HepG2 (cell line): ENCODE results near the gene DPF1. TPM values are rescaled to one million over a fixed set of nuclear protein-coding genes. Genes with fewer than 3 reads are reported as not detected.

ENCODE experiments used
- AGO1 ChIP-seq: fragments of 200-400 bp; formaldehyde crosslinking; IDR thresholded peaks from 2 replicates; pipeline ENCODE4 v1.6.1; 2017; ENCODE audit warnings: mild to moderate bottlenecking, low read depth, low read length, moderate library complexity; ENCODE audit not compliant: poor library complexity, severe bottlenecking
- FOXP1 ChIP-seq, 2 experiments: fragments of 450-650 bp in 1 of 2; IDR thresholded peaks; 2 replicates each; pipeline ENCODE4 v1.6.1; 2017 to 2018; ENCODE audit warnings: antibody characterized with exemption in 1 of 2
- GTF3A ChIP-seq: sonication (generic); formaldehyde crosslinking; conservative IDR thresholded peaks from 2 replicates; pipeline ENCODE4 v1.4.0; 2020; ENCODE audit warnings: mild to moderate bottlenecking, missing genetic modification reagents
- HMGA1 ChIP-seq: sonication (generic); formaldehyde crosslinking; conservative IDR thresholded peaks from 2 replicates; pipeline ENCODE4 v1.4.0; 2020; ENCODE audit warnings: missing genetic modification reagents
- MAFG ChIP-seq: sonication (generic); formaldehyde crosslinking; IDR thresholded peaks from 2 replicates; pipeline ENCODE4 v1.5.1; 2020; ENCODE audit warnings: mild to moderate bottlenecking, missing genetic modification reagents
- MYC ChIP-seq: sonication (generic); formaldehyde crosslinking; IDR thresholded peaks from 2 replicates; pipeline ENCODE4 v1.9.0; 2021; ENCODE audit warnings: missing genetic modification reagents, borderline replicate concordance
- PRMT3 ChIP-seq: sonication (generic); formaldehyde crosslinking; IDR thresholded peaks from 2 replicates; pipeline ENCODE4 v1.8.1; 2022; ENCODE audit warnings: low read depth, mild to moderate bottlenecking, moderate library complexity, missing genetic modification reagents, borderline replicate concordance
- PTBP1 ChIP-seq: fragments of 200-400 bp; formaldehyde crosslinking; IDR thresholded peaks from 2 replicates; pipeline ENCODE4 v1.6.1; 2018; ENCODE audit warnings: low read length, low read depth; ENCODE audit not compliant: poor library complexity, severe bottlenecking
- RERE ChIP-seq: IDR thresholded peaks from 2 replicates; pipeline ENCODE4 v1.6.1; 2016; ENCODE audit warnings: low read depth, missing genetic modification reagents, missing compliant biosample characterization
- SRSF1 ChIP-seq: fragments of 200-400 bp; formaldehyde crosslinking; optimal IDR thresholded peaks from 2 replicates; pipeline ENCODE3; 2017; ENCODE audit warnings: mild to moderate bottlenecking, low read depth, low read length, moderate library complexity
- TFDP1 ChIP-seq: IDR thresholded peaks from 2 replicates; pipeline ENCODE4 v1.6.1; 2016; ENCODE audit warnings: missing compliant biosample characterization, missing genetic modification reagents, borderline replicate concordance
- ZBTB7A ChIP-seq: sonication (generic); formaldehyde crosslinking; IDR thresholded peaks from 2 replicates; pipeline ENCODE4 v1.8.0; 2022; ENCODE audit warnings: mild to moderate bottlenecking, missing genetic modification reagents
- ZFX ChIP-seq: sonication (generic); formaldehyde crosslinking; IDR thresholded peaks from 2 replicates; pipeline ENCODE4 v1.4.0; 2020; ENCODE audit warnings: mild to moderate bottlenecking, low read depth, missing genetic modification reagents, moderate library complexity
- ZNF224 ChIP-seq: sonication (generic); formaldehyde crosslinking; IDR thresholded peaks from 2 replicates; pipeline ENCODE4 v1.5.0; 2020; ENCODE audit warnings: mild to moderate bottlenecking, missing genetic modification reagents
- ZNF367 ChIP-seq: sonication (generic); formaldehyde crosslinking; IDR thresholded peaks from 2 replicates; pipeline ENCODE4 v1.4.0; 2020; ENCODE audit warnings: missing genetic modification reagents, borderline replicate concordance
- ZNF563 ChIP-seq: sonication (generic); formaldehyde crosslinking; IDR thresholded peaks from 2 replicates; pipeline ENCODE4 v1.8.0; 2022; ENCODE audit warnings: mild to moderate bottlenecking, moderate library complexity, missing genetic modification reagents
- ZNF780A ChIP-seq: sonication (generic); formaldehyde crosslinking; IDR thresholded peaks from 2 replicates; pipeline ENCODE4 v1.8.0; 2022; ENCODE audit warnings: mild to moderate bottlenecking, missing genetic modification reagents, moderate library complexity
- polyA plus RNA-seq, 8 experiments: library from polyadenylated mRNA; depleted of rRNA in 3 of 8; stranded (reverse) in 7 of 8; unstranded in 1 of 8; fragments of >200 nt; fragmentation: Illumina TruSeq in 4 of 8; extraction: Trizol in 4 of 8; gene quantifications; 2 replicates each; pipeline versions ENCODE4 v1.2.1 to v1.2.3, GENCODE V29; 2011 to 2016; ENCODE audit warnings: low read depth in 4 of 8, missing spikeins in 1 of 8, mixed read lengths in 1 of 8; ENCODE audit not compliant: insufficient read depth in 1 of 8
- total RNA-seq, 5 experiments: library from RNA; depleted of rRNA; stranded (reverse); fragments of >200 nt; fragmentation: Illumina TruSeq; extraction: Trizol; gene quantifications; 2 replicates each; pipeline ENCODE4 v1.2.3, GENCODE V29; 2016; ENCODE audit warnings: low read depth in 1 of 5
- TF ChIP-seq, protein P1 (sequence below): sonication (generic); formaldehyde crosslinking; IDR thresholded peaks from 2 replicates; pipeline ENCODE4 v1.5.1; 2020; ENCODE audit warnings: missing genetic modification reagents, mild to moderate bottlenecking, borderline replicate concordance
- TF ChIP-seq, protein P2 (sequence below): conservative IDR thresholded peaks from 2 replicates; pipeline ENCODE4 v1.6.1; 2018; ENCODE audit warnings: missing genetic modification reagents

Gene DPF1
- total and polyA plus RNA-seq, 2 of the 13 experiments (the other 11 are each of a cell fraction or from before 2014, with no cell fraction given), result 1.0 to 3.2 TPM

DNA sequence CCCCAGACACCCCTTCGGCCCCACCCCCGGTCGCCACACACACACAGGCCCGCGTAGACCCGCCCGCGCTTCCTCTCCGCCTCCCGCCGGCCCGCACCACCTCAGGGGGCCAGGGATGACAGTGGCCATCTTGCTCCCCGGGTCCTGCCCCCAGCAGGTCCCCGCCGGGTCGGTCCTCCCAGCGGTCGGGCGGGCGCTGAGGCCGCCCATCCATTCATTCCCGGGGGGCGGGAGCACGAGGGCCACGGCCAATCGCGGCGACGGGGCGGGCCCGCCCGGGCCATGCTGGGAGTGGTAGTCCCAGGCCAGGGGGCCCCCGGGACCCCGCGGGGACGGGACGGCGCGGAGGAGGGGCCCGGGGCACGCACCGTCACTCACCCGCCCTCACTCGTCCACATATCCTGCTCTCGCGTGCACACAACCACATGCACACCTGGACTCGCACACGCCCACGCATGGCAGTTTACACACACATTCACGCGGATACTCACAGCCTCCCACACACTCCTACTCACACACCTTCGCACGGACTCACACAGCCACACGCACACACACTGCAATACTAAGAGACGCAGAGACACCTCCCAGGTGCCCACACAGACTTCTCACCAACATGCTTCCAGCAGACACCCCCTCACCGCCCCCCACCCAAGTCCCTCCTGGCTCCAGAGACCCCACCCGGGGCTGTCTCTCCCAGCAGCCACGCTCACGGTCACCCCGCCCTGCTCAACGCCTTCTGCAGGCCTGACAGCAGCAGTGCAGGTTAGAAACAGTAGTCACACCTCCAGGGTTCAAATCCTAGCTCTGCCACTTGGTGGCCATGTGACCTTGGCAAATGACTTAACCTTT is at the start of gene DPF1 (continued):
- TF ChIP-seq FOXP1 (IDR thresholded peaks at IDR 0.05), result no peak
- TF ChIP-seq FOXP1 (CRISPR knock-in tag; IDR thresholded peaks at IDR 0.05), result no peak
- TF ChIP-seq ZNF224 (CRISPR knock-in tag), result no peak
- TF ChIP-seq AGO1, result no peak
- no peak for TF ChIP-seq MAFG (CRISPR knock-in tag)
- no peak for TF ChIP-seq PTBP1
- TF ChIP-seq ZFX (CRISPR knock-in tag), result peak; percentile 50; the same call in 1 of the 2 replicates
- TF ChIP-seq ZNF563 (CRISPR knock-in tag), result no peak
- no peak for TF ChIP-seq RERE (CRISPR knock-in tag)
- no peak for TF ChIP-seq PRMT3
- TF ChIP-seq HMGA1 (CRISPR knock-in tag), result no peak
- TF ChIP-seq, protein P1, sequence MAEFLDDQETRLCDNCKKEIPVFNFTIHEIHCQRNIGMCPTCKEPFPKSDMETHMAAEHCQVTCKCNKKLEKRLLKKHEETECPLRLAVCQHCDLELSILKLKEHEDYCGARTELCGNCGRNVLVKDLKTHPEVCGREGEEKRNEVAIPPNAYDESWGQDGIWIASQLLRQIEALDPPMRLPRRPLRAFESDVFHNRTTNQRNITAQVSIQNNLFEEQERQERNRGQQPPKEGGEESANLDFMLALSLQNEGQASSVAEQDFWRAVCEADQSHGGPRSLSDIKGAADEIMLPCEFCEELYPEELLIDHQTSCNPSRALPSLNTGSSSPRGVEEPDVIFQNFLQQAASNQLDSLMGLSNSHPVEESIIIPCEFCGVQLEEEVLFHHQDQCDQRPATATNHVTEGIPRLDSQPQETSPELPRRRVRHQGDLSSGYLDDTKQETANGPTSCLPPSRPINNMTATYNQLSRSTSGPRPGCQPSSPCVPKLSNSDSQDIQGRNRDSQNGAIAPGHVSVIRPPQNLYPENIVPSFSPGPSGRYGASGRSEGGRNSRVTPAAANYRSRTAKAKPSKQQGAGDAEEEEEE (CRISPR knock-in tag), result no peak
- TF ChIP-seq SRSF1, result no peak
- peak; percentile 89 for TF ChIP-seq ZBTB7A (CRISPR knock-in tag)
- TF ChIP-seq, protein P2, sequence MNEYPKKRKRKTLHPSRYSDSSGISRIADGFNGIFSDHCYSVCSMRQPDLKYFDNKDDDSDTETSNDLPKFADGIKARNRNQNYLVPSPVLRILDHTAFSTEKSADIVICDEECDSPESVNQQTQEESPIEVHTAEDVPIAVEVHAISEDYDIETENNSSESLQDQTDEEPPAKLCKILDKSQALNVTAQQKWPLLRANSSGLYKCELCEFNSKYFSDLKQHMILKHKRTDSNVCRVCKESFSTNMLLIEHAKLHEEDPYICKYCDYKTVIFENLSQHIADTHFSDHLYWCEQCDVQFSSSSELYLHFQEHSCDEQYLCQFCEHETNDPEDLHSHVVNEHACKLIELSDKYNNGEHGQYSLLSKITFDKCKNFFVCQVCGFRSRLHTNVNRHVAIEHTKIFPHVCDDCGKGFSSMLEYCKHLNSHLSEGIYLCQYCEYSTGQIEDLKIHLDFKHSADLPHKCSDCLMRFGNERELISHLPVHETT, result 0 out of 2 replicates have a peak, but pooled peaks have one; percentile 31
- TF ChIP-seq TFDP1, result peak; percentile 31; the same call in 1 of the 2 replicates
- TF ChIP-seq GTF3A (CRISPR knock-in tag), result no peak
- TF ChIP-seq ZNF780A, result no peak
- no peak; the same call in 1 of the 2 replicates for TF ChIP-seq MYC (CRISPR knock-in tag)
- TF ChIP-seq ZNF367 (CRISPR knock-in tag), result no peak
